Right lobe of liver (tissue), 4 donors: ENCODE data around the gene CSH2.
"Not testable (repeated sequence)": the region's sequence is repeated elsewhere in the genome, so short reads cannot be mapped to it uniquely, and the experiment has no call there.

Experiments
- CTCF ChIP-seq, 4 donors: fragments of 200-600 bp in 3 of 4; fragments of 450-650 bp in 1 of 4; IDR thresholded peaks; one replicate each; pipeline versions ENCODE4 v1.5.1 to v1.8.0; 2016 to 2022; ENCODE audit warnings: antibody characterized with exemption in 4 of 4, mild to moderate bottlenecking in 2 of 4
- POLR2A ChIP-seq: fragments of 450-650 bp; IDR thresholded peaks from one replicate; pipeline ENCODE4 v1.6.1; 2017; ENCODE audit warnings: antibody characterized with exemption, mild to moderate bottlenecking
- donor health status: DM: no; HTN: no; CAD: no.
- donor health status: DM: no; HTN: no; CAD: no.
- donor health status: DM: no; HTN: yes; CAD: no.

GRCh38 chr17:63896524-63897354 lies 23.3 kb upstream of the CSH2 start, which contains the start of gene CSH1:
- not testable (repeated sequence) for TF ChIP-seq POLR2A; CTCF (IDR thresholded peaks at IDR 0.05)
